Measurements from ENCODE around the gene LITAF.

The LITAF gene

DNA sequence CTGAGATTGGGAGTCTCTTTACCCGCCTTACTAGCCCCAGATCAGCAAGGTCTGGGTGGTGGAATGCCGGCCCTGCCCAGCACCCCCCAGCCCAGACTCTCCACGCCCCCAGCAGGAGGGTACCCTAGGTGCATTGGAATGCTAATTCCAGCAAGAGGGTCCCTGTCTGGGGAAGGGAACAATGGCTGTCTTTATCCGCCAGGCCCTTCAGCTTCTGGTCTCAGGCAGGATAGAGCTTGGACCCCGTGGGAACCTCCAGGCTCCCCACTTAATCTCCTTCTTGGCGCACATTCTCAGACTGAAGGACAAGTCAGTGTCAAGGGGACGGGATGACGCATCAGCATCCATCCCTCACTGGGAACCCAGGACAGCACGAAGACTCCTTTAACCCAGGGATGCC is 85.1 kb downstream of the LITAF start:
- Histone ChIP-seq H3K27ac (ENCODE audit: low read length) (no peak overlapping the region), H3K27me3 (ENCODE audit: control insufficient read depth in 1 of 2, insufficient read depth in 2 of 2, low read length in 2 of 2) (no peaks in the 10 kb centered on the region), H3K9ac (ENCODE audit: low read length in 2 of 2) (no peak overlapping the region), H3K9me3 (ENCODE audit: control insufficient read depth in 2 of 2, low read length in 2 of 2) (no peaks in the 10 kb centered on the region), H3K4me3 (ENCODE audit: low read length in 2 of 2) (no peak overlapping the region), H3K36me3 (ENCODE audit: control insufficient read depth in 2 of 2, insufficient read depth in 2 of 2, low read length in 2 of 2) (no peaks in the 10 kb centered on the region), H3K4me1 (ENCODE audit: control insufficient read depth, insufficient read depth, low read length) (peaks cover 10% of the 10 kb centered on the region)

DNA sequence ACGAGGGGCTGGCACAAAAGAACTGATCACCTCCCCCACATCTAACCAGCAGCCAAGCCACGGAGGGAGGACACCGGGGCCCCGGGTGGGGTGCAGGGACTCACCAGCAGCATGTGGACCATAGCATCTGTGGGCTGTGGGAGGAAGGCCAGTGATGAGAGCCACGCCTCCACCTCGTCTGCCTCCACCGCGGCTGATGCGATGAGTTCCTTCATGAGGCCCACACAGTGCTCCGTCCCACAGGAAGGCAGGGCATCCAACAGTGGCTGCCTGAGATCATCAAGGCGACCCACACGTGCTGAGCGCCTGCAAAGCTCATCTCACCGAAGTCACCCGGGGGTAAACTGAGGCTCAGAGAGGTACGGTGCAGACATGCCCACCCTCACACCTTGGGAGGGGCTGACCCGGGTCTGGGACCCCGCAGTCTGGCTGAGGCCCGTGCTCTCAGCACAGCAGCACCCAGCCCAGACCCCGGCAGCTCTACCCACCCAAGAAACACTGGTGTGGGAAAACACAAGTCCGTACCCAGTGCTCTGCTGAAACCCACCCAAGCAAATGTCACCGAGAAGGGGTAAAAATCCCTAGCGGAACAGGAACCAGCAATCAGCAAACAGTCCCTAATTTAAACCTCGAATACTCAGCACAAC is 85.9 kb downstream of the LITAF start:
- Histone ChIP-seq H3K4me3 (ENCODE audit: low read length in 2 of 2) (no peak overlapping the region), H3K36me3 (ENCODE audit: control insufficient read depth in 2 of 2, insufficient read depth in 2 of 2, low read length in 2 of 2) (no peaks in the 10 kb centered on the region), H3K9me3 (ENCODE audit: control insufficient read depth in 2 of 2, low read length in 2 of 2) (no peaks in the 10 kb centered on the region), H3K27ac (ENCODE audit: low read length) (no peak overlapping the region), H3K9ac (ENCODE audit: low read length in 2 of 2) (no peak overlapping the region), H3K4me1 (ENCODE audit: control insufficient read depth, insufficient read depth, low read length) (peaks cover 13% of the 10 kb centered on the region), H3K27me3 (ENCODE audit: control insufficient read depth in 1 of 2, insufficient read depth in 2 of 2, low read length in 2 of 2) (no peaks in the 10 kb centered on the region)

DNA sequence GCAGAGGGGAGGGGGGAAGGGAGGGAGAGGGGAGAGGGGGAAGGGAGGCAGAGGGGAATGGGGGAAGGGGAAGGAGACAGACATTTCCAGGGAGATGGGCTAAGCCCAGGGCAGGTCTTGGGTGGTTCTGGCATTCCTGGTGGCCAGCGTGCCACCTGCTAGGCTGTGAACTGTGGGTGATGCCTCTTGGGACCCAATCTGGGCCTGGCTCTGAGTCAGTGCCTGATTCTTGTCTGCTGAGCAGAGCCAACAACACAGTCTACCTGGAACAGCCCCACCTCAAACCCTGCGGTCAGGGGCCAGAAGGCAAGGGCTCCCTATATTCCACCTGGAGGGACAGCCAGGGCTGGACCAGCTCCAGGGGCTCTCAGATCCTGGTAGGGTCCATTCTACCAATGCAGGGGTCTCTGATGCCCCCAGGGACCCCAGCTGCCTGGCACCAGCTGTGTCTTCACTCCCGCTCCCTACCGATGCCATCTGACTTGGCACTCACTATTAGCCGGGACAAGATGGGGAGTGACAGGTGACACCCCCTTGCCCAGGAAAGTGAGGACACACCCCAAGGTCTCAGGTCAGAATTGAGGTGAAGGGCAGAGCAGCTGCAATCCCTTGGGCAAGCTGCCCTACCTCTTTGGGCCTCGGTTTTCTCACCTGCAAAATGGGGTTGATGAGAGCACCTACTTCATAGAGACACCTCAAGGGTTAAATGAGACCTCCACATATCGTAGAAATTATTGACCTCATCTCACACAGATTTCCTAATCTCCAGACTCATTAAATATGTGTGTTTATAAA is 87.2 kb downstream of the LITAF start:
- Histone ChIP-seq H3K27me3 (ENCODE audit: control insufficient read depth in 1 of 2, insufficient read depth in 2 of 2, low read length in 2 of 2) (no peaks in the 10 kb centered on the region), H3K36me3 (ENCODE audit: control insufficient read depth in 2 of 2, insufficient read depth in 2 of 2, low read length in 2 of 2) (no peaks in the 10 kb centered on the region), H3K4me3 (ENCODE audit: low read length in 2 of 2) (no peak overlapping the region), H3K9me3 (ENCODE audit: control insufficient read depth in 2 of 2, low read length in 2 of 2) (no peaks in the 10 kb centered on the region), H3K9ac (ENCODE audit: low read length in 2 of 2) (no peak overlapping the region), H3K27ac (ENCODE audit: low read length) (no peak overlapping the region), H3K4me1 (ENCODE audit: control insufficient read depth, insufficient read depth, low read length) (peaks cover 17% of the 10 kb centered on the region)

DNA sequence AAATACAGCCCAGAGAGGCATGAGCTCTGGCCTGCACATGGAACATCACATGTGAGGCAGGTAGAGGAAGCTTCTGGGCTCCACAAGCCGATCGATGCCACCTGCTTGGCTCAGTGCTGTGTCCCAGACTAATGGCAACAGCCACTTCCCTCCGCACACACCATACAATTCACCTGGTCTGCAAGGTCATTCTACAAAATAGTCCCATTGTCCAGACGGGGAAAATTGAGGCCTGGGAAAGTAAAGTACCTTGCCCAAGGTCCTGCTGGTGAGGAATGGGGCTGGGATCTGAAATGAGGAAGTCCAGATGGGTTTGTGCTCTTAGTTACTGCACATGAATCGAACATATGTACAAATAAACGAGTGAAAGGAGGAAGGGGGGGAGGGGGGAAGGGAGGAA is 88.0 kb downstream of the LITAF start:
- no peak overlapping the region for H3K9ac ChIP-seq (ENCODE audit: low read length in 2 of 2)
- peaks cover 17% of the 10 kb centered on the region for H3K4me1 ChIP-seq (ENCODE audit: control insufficient read depth, insufficient read depth, low read length)
- H3K27ac ChIP-seq (ENCODE audit: low read length) = no peak overlapping the region
- H3K4me3 ChIP-seq (ENCODE audit: low read length in 2 of 2) = no peak overlapping the region
- H3K36me3 ChIP-seq (ENCODE audit: control insufficient read depth in 2 of 2, insufficient read depth in 2 of 2, low read length in 2 of 2) = no peaks in the 10 kb centered on the region
- no peaks in the 10 kb centered on the region for H3K27me3 ChIP-seq (ENCODE audit: control insufficient read depth in 1 of 2, insufficient read depth in 2 of 2, low read length in 2 of 2)
- no peaks in the 10 kb centered on the region for H3K9me3 ChIP-seq (ENCODE audit: control insufficient read depth in 2 of 2, low read length in 2 of 2)

DNA sequence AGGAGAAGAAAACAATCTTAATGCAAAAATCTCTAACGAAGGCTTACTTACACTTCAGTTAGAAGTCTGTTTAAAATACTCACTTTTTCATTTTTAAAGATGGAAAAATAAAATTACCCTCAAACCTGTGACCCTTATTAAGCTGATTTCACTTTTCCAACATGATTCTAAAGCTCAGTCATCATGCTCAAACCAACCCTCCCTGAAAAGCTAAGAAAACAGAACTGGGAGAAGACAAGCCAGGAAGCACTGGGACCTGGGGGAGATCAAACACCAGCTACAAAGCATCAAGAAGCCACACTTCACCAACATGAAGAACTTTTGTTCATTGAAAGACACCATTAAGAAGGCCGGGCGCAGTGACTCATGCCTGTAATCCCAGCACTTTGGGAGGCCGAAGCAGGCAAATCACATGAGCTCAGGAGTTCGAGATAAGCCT is 88.8 kb downstream of the LITAF start:
- no peaks in the 10 kb centered on the region for H3K36me3 ChIP-seq (ENCODE audit: control insufficient read depth in 2 of 2, insufficient read depth in 2 of 2, low read length in 2 of 2)
- no peak overlapping the region for H3K4me3 ChIP-seq (ENCODE audit: low read length in 2 of 2)
- no peaks in the 10 kb centered on the region for H3K9me3 ChIP-seq (ENCODE audit: control insufficient read depth in 2 of 2, low read length in 2 of 2)
- peak overlapping the region in 1 of 2 donors; percentile 42 for H3K9ac ChIP-seq (ENCODE audit: low read length in 2 of 2)
- peak overlapping the region; percentile 69 for H3K27ac ChIP-seq (ENCODE audit: low read length)
- H3K27me3 ChIP-seq (ENCODE audit: control insufficient read depth in 1 of 2, insufficient read depth in 2 of 2, low read length in 2 of 2) = no peaks in the 10 kb centered on the region
- H3K4me1 ChIP-seq (ENCODE audit: control insufficient read depth, insufficient read depth, low read length) = peaks cover 17% of the 10 kb centered on the region

Measured in stomach smooth muscle (tissue), 2 donors.